ENCODE data around the gene RAMP2.

RAMP2 gene

DNA sequence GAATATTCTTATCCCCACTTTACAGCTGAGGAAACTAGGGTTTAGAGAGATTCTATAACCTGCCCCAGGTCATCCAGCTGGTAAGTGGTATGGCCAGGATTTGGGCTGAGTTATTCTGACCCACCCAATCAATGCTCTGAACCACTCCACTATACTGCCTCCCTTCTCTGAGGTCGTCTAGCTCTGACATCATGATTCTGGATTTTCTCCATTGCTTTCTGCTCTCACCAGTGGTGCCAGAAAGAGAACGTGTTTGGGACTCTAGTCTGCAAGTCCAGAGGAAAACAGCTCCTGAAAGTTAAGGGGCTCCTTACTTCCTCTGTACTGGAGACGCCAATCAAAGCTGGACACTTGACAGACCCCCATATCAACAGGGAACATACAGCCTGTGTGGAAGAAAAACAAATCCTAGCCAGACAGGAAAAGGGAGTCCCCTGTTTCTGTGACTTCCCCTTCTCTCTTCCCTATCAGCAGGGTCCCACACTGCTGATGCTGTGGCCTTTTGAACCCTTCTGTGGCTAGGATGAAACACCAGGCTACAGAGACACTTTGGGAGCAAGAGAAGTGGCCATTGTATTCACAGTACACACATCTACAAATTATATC, 10.2 kb upstream of the RAMP2 start:
- in situ Hi-C loops (cut with MboI; ENCODE audit: low pct_unique_long_range_greater_than_20kb, low sequenced_read_pairs, unreplicated experiment): no loop called here
- DNase-seq (ENCODE audit: low spot score): no peak
- TF ChIP-seq, protein P1, sequence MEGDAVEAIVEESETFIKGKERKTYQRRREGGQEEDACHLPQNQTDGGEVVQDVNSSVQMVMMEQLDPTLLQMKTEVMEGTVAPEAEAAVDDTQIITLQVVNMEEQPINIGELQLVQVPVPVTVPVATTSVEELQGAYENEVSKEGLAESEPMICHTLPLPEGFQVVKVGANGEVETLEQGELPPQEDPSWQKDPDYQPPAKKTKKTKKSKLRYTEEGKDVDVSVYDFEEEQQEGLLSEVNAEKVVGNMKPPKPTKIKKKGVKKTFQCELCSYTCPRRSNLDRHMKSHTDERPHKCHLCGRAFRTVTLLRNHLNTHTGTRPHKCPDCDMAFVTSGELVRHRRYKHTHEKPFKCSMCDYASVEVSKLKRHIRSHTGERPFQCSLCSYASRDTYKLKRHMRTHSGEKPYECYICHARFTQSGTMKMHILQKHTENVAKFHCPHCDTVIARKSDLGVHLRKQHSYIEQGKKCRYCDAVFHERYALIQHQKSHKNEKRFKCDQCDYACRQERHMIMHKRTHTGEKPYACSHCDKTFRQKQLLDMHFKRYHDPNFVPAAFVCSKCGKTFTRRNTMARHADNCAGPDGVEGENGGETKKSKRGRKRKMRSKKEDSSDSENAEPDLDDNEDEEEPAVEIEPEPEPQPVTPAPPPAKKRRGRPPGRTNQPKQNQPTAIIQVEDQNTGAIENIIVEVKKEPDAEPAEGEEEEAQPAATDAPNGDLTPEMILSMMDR (IDR thresholded peaks at IDR 0.05; ENCODE audit: extremely low read depth, insufficient read depth, missing control alignments): no peak

DNA sequence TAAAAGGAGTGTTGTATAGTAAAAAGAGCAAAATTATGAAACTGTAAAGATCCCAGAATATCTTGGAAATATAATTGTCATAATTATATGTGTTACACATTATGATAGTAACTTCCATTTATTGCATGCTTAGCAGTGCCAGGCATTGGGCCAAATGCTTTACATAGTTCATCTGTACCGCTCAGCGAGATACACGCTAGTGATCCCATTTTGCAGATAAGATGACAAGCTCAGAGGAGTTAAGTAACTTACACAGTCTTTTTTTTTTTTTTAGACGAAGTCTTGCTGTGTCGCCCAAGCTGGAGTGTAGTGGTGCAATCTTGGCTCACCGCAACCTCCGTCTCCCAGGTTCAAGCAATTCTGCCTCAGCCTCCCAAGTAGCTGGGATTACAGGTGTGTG, 9.4 kb upstream of the RAMP2 start:
- in situ Hi-C loops (cut with MboI; ENCODE audit: low pct_unique_long_range_greater_than_20kb, low sequenced_read_pairs, unreplicated experiment): no loop called here
- DNase-seq (ENCODE audit: low spot score): no peak
- TF ChIP-seq, protein P1 (IDR thresholded peaks at IDR 0.05; ENCODE audit: extremely low read depth, insufficient read depth, missing control alignments): no peak

DNA sequence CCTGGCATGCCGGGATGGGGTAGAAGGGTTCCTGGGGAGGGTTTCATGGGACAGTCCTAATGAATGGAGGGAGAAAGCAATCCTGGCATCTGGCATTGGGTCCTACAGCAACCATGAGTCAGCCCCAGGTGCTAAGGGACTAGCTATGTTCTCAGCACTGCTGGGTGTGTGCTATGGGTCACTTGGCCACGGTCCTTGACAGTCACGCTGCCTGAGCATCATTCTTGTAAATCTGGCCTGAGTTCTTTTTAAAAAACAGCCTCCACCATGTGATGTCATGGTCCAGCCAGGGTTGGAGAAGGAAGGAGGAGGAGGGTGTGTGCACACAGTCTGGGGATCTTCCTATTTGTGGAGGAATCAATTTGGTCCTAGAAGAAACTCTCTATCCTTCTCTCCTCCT, 6.2 kb upstream of the RAMP2 start:
- no peak for DNase-seq (ENCODE audit: low spot score)
- in situ Hi-C loops (cut with MboI; ENCODE audit: low pct_unique_long_range_greater_than_20kb, low sequenced_read_pairs, unreplicated experiment): loop anchor here (5.0 kb wide), 1 partner anchor 32 kb away; no protein-coding TSS in a partner anchor
- TF ChIP-seq, protein P1 (IDR thresholded peaks at IDR 0.05; ENCODE audit: extremely low read depth, insufficient read depth, missing control alignments): no peak

DNA sequence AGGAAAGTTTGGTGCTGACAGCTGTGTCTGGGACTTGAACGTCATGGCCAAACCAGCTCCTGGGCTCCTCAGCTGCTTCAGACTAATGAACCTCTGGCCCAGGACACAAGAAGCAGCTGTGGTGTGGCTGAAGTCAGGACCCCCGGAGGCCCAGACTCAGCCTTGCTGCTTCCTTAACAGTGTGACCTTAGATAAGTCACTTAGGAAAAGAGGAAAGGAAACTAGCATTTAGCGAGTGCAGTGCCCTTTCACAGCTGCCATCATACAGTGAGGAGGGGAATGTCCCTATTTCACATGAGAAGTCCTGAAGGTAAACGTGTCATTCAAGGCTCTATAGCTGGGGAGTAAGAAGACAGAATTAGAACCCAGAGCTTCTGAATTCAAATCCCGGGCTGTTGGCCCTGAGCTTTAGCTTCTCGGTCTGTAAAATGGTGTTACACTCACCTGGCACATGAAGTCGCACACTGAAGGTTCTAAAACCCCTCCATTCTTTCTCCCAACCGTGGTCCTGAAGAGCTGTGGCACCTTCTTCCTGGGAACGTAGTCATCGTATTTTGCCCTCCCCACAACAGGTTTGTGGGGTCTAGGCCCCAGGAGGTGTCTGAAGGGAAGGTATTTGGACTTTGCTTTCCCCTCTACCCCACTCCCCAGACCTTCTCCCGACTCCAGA, 910 bp upstream of the RAMP2 start:
- DNase-seq (ENCODE audit: low spot score): peak; percentile 56
- in situ Hi-C loops (cut with MboI; ENCODE audit: low pct_unique_long_range_greater_than_20kb, low sequenced_read_pairs, unreplicated experiment): loop anchor here (5.0 to 10.0 kb wide), 2 partner anchors 38 to 185 kb away; partner anchors contain the start of gene PSMC3IP
- TF ChIP-seq, protein P1 (IDR thresholded peaks at IDR 0.05; ENCODE audit: extremely low read depth, insufficient read depth, missing control alignments): no peak

DNA sequence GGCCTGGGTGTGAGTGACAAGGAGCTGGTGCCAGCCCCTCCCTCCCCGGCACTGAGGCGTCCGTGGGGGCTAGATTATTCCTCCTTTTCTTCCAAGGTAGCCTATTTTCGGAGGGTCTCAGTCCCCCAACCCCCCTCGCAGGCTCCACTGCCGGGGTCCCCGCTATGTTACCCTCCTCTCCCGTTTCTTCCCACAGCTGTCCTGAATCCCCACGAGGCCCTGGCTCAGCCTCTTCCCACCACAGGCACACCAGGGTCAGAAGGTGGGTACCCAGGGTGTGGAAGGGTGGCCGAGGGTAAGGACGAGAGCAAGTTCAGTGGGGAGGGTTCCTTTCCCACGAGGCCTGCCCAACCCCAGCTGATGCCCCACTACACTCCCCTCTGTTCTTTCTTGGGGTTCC, 611 bp downstream of the RAMP2 start:
- in situ Hi-C loops (cut with MboI; ENCODE audit: low pct_unique_long_range_greater_than_20kb, low sequenced_read_pairs, unreplicated experiment): loop anchor here (10.0 kb wide), 1 partner anchor 187 kb away; the partner anchor contains the start of gene PSMC3IP
- DNase-seq (ENCODE audit: low spot score): no peak
- TF ChIP-seq, protein P1 (IDR thresholded peaks at IDR 0.05; ENCODE audit: extremely low read depth, insufficient read depth, missing control alignments): no peak

DNA sequence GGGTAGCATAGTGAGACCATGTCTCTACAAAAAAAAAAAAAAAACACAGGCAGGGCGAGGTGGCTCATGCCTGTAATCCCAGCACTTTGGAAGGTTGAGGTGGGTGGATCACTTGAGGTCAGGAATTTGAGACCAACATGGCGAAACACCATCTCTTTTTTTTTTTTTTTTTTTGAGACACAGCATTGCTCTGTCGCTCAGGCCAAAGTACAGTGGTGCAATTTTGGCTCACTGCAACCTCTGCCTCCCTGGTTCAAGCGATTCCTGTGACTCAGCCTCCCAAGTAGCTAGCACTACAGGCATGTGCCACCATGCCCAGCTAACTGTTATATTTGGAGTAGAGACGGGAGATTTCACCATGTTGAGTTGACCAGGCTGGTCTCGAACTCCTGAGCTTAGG, 5.1 kb downstream of the RAMP2 start:
- DNase-seq (ENCODE audit: low spot score): no peak
- in situ Hi-C loops (cut with MboI; ENCODE audit: low pct_unique_long_range_greater_than_20kb, low sequenced_read_pairs, unreplicated experiment): loop anchor here (10.0 kb wide), 1 partner anchor 191 kb away; the partner anchor contains the start of gene PSMC3IP
- TF ChIP-seq, protein P1 (IDR thresholded peaks at IDR 0.05; ENCODE audit: extremely low read depth, insufficient read depth, missing control alignments): no peak
